Stimulated activated naive B cell treated with anti-CD40 and anti-IgM and Interleukin-4, amounts not matched to agents 10 μg/mL and 1 μg/mL and 100 μg/mL, for 72 hours (primary cell): ENCODE results near the gene SEC31B.
A peak's percentile ranks its signal among the peaks of the same experiment; 100 is the strongest.

Source experiments
- ATAC-seq, 2 donors: fragments of 150-1000 bp; cut with Tn5 transposase; replicated peaks; 2 replicates each; pipeline ENCODE4 v1.10.0; 2021; ENCODE audit warnings: moderate library complexity in 1 of 2
- DNase-seq: peaks from one replicate; pipeline ENCODE4 v3.0.0; 2021
- H3K27ac Mint-ChIP-seq: one replicate; pipeline ENCODE4 v1.8.0; 2022; ENCODE audit warnings: mild to moderate bottlenecking, mixed read lengths
- H3K27me3 Mint-ChIP-seq, 2 donors: one replicate each; pipeline ENCODE4 v1.8.0; 2022; ENCODE audit warnings: mixed read lengths in 2 of 2
- H3K36me3 Mint-ChIP-seq, 2 donors: one replicate each; pipeline ENCODE4 v1.8.0; 2022; ENCODE audit warnings: mixed read lengths in 2 of 2, mild to moderate bottlenecking in 1 of 2
- H3K4me1 Mint-ChIP-seq, 2 donors: one replicate each; pipeline ENCODE4 v1.8.0; 2022; ENCODE audit warnings: mixed read lengths in 2 of 2, mild to moderate bottlenecking in 1 of 2
- H3K4me3 Mint-ChIP-seq, 2 donors: one replicate each; pipeline ENCODE4 v1.8.0; 2022; ENCODE audit warnings: mild to moderate bottlenecking in 2 of 2, mixed read lengths in 2 of 2, moderate library complexity in 1 of 2
- H3K9me3 Mint-ChIP-seq, 2 donors: one replicate each; pipeline ENCODE4 v1.8.0; 2022; ENCODE audit warnings: mixed read lengths in 2 of 2, mild to moderate bottlenecking in 1 of 2

SEC31B gene

GRCh38 chr10:100480002-100480401, 39.7 kb downstream of the SEC31B start:
- H3K27me3 Mint-ChIP-seq, result peaks cover 31 to 35% of the 10 kb centered on the region in 2 donors
- DNase-seq, result no peak
- H3K36me3 Mint-ChIP-seq, result peaks cover 2 to 7% of the 10 kb centered on the region in 2 donors
- ATAC-seq, result no peak
- no peak overlapping the region for H3K4me3 Mint-ChIP-seq
- peaks cover 2 to 3% of the 10 kb centered on the region in 2 donors for H3K9me3 Mint-ChIP-seq
- H3K27ac Mint-ChIP-seq, result peak overlapping the region; percentile 15
- peaks cover 11 to 25% of the 10 kb centered on the region in 2 donors for H3K4me1 Mint-ChIP-seq

- Mint-ChIP-seq H3K9me3 (peaks cover 2 to 3% of the 10 kb centered on the region in 2 donors), H3K27ac (no peak overlapping the region), H3K27me3 (peaks cover 37 to 39% of the 10 kb centered on the region in 2 donors), H3K36me3 (peaks cover 2 to 3% of the 10 kb centered on the region in 2 donors), H3K4me1 (peaks cover 11 to 25% of the 10 kb centered on the region in 2 donors), H3K4me3 (no peak overlapping the region)
- DNase-seq (no peak), ATAC-seq (no peak)
These were observed 40.6 kb downstream of the SEC31B start for GRCh38 chr10:100479037-100479436.

GRCh38 chr10:100477970-100478369, 41.7 kb downstream of the SEC31B start:
- peaks cover 2 to 3% of the 10 kb centered on the region in 2 donors for H3K36me3 Mint-ChIP-seq
- no peak for ATAC-seq
- DNase-seq, result no peak
- H3K9me3 Mint-ChIP-seq, result peaks cover 2 to 3% of the 10 kb centered on the region in 2 donors
- H3K27ac Mint-ChIP-seq, result no peak overlapping the region
- no peak overlapping the region for H3K4me3 Mint-ChIP-seq
- peaks cover 9 to 17% of the 10 kb centered on the region in 2 donors for H3K4me1 Mint-ChIP-seq
- H3K27me3 Mint-ChIP-seq, result peaks cover 33 to 37% of the 10 kb centered on the region in 2 donors

- Mint-ChIP-seq H3K4me1 (no peaks in the 10 kb centered on the region), H3K27me3 (peaks cover 24 to 44% of the 10 kb centered on the region in 2 donors), H3K4me3 (no peak overlapping the region), H3K9me3 (no peaks in the 10 kb centered on the region), H3K27ac (no peak overlapping the region), H3K36me3 (no peaks in the 10 kb centered on the region)
- ATAC-seq, result no peak
- DNase-seq, result no peak
These were observed 49.3 kb downstream of the SEC31B start for GRCh38 chr10:100470367-100470766.

GRCh38 chr10:100469756-100470155, 49.9 kb downstream of the SEC31B start:
- H3K27ac Mint-ChIP-seq, result no peak overlapping the region
- no peaks in the 10 kb centered on the region for H3K9me3 Mint-ChIP-seq
- no peaks in the 10 kb centered on the region for H3K4me1 Mint-ChIP-seq
- H3K36me3 Mint-ChIP-seq, result no peaks in the 10 kb centered on the region
- H3K4me3 Mint-ChIP-seq, result no peak overlapping the region
- no peak for DNase-seq
- peaks cover 24 to 45% of the 10 kb centered on the region in 2 donors for H3K27me3 Mint-ChIP-seq
- no peak for ATAC-seq

- ATAC-seq (no peak), DNase-seq (no peak)
- no peaks in the 10 kb centered on the region for H3K36me3 Mint-ChIP-seq
- H3K4me3 Mint-ChIP-seq, result no peak overlapping the region
- H3K27me3 Mint-ChIP-seq, result peaks cover 19 to 39% of the 10 kb centered on the region in 2 donors
- no peaks in the 10 kb centered on the region for H3K4me1 Mint-ChIP-seq
- no peaks in the 10 kb centered on the region for H3K9me3 Mint-ChIP-seq
- no peak overlapping the region for H3K27ac Mint-ChIP-seq
These were observed 50.7 kb downstream of the SEC31B start for GRCh38 chr10:100468978-100469377.

GRCh38 chr10:100468322-100468721, 51.3 kb downstream of the SEC31B start:
- no peak overlapping the region for H3K27ac Mint-ChIP-seq
- H3K36me3 Mint-ChIP-seq, result no peaks in the 10 kb centered on the region
- no peak for ATAC-seq
- peaks cover 13 to 38% of the 10 kb centered on the region in 2 donors for H3K27me3 Mint-ChIP-seq
- H3K4me1 Mint-ChIP-seq, result no peaks in the 10 kb centered on the region
- H3K4me3 Mint-ChIP-seq, result no peak overlapping the region
- no peaks in the 10 kb centered on the region for H3K9me3 Mint-ChIP-seq
- DNase-seq, result no peak

GRCh38 chr10:100462709-100463108, 57.0 kb downstream of the SEC31B start, which contains the start of gene WNT8B:
TSS of gene WNT8B (plus strand) at chr10:100463009. CDS start at chr10:100463169, 160 bp downstream.
- H3K4me1 Mint-ChIP-seq, result no peaks in the 10 kb centered on the region
- H3K27me3 Mint-ChIP-seq, result peaks cover 30 to 38% of the 10 kb centered on the region in 2 donors
- ATAC-seq (no peak), DNase-seq (no peak)
- no peak within 1 kb of the TSS for H3K4me3 Mint-ChIP-seq
- H3K27ac Mint-ChIP-seq, result no peak within 1 kb of the TSS
- peaks cover 0 to 2% of the 10 kb centered on the region in 2 donors for H3K9me3 Mint-ChIP-seq
- H3K36me3 Mint-ChIP-seq, result no peaks in the 10 kb centered on the region

- ATAC-seq (no peak), DNase-seq (no peak)
- no peak overlapping the region for H3K27ac Mint-ChIP-seq
- no peak overlapping the region for H3K4me3 Mint-ChIP-seq
- peaks cover 10 to 23% of the 10 kb centered on the region in 2 donors for H3K27me3 Mint-ChIP-seq
- no peaks in the 10 kb centered on the region for H3K36me3 Mint-ChIP-seq
- peaks cover 3 to 5% of the 10 kb centered on the region in 2 donors for H3K9me3 Mint-ChIP-seq
- peaks cover 0 to 3% of the 10 kb centered on the region in 2 donors for H3K4me1 Mint-ChIP-seq
These were observed 70.7 kb downstream of the SEC31B start for GRCh38 chr10:100448951-100449350.

- ATAC-seq (no peak), DNase-seq (no peak)
- Mint-ChIP-seq H3K27ac (no peak overlapping the region), H3K4me1 (peaks cover 0 to 3% of the 10 kb centered on the region in 2 donors), H3K9me3 (peaks cover 3 to 5% of the 10 kb centered on the region in 2 donors), H3K4me3 (no peak overlapping the region), H3K36me3 (no peaks in the 10 kb centered on the region), H3K27me3 (peaks cover 10 to 23% of the 10 kb centered on the region in 2 donors)
These were observed 72.0 kb downstream of the SEC31B start for GRCh38 chr10:100447663-100448062.

GRCh38 chr10:100446130-100446761, 73.4 kb downstream of the SEC31B start:
- H3K36me3 Mint-ChIP-seq, result no peaks in the 10 kb centered on the region
- DNase-seq (no peak), ATAC-seq (no peak)
- H3K4me3 Mint-ChIP-seq, result no peak overlapping the region
- peaks cover 3 to 5% of the 10 kb centered on the region in 2 donors for H3K9me3 Mint-ChIP-seq
- no peak overlapping the region for H3K27ac Mint-ChIP-seq
- H3K4me1 Mint-ChIP-seq, result peaks cover 0 to 3% of the 10 kb centered on the region in 2 donors
- peaks cover 4 to 11% of the 10 kb centered on the region in 2 donors for H3K27me3 Mint-ChIP-seq

- Mint-ChIP-seq H3K4me1 (peaks cover 0 to 3% of the 10 kb centered on the region in 2 donors), H3K27ac (no peak overlapping the region), H3K27me3 (no peaks in the 10 kb centered on the region), H3K36me3 (no peaks in the 10 kb centered on the region), H3K4me3 (no peak overlapping the region), H3K9me3 (peaks cover 3 to 5% of the 10 kb centered on the region in 2 donors)
- ATAC-seq (no peak), DNase-seq (no peak)
These were observed 77.1 kb downstream of the SEC31B start for GRCh38 chr10:100442548-100442947.

- ATAC-seq (no peak), DNase-seq (no peak)
- Mint-ChIP-seq H3K36me3 (no peaks in the 10 kb centered on the region), H3K4me1 (peaks cover 2 to 4% of the 10 kb centered on the region in 2 donors), H3K27ac (no peak overlapping the region), H3K27me3 (peaks cover 4 to 9% of the 10 kb centered on the region in 2 donors), H3K4me3 (no peak overlapping the region), H3K9me3 (no peaks in the 10 kb centered on the region)
These were observed 80.9 kb downstream of the SEC31B start for GRCh38 chr10:100438674-100439315.
